Mucosa of rectum (tissue), 2 donors: Measurements from ENCODE around the gene BRD3.

Experiments used
- H3K27ac ChIP-seq, 2 donors: one replicate each; pipeline ENCODE4 v1.7.0; 2013; ENCODE audit warnings: inconsistent platforms in 2 of 2, low read depth in 2 of 2, low read length in 2 of 2
- H3K27me3 ChIP-seq, 2 donors: one replicate each; pipeline ENCODE4 v1.7.0; 2013; ENCODE audit warnings: low read length in 2 of 2; ENCODE audit not compliant: control insufficient read depth in 2 of 2, insufficient read depth in 2 of 2
- H3K36me3 ChIP-seq, 2 donors: one replicate each; pipeline ENCODE4 v1.7.0; 2013; ENCODE audit warnings: low read length in 2 of 2; ENCODE audit not compliant: control insufficient read depth in 2 of 2, insufficient read depth in 2 of 2
- H3K4me1 ChIP-seq, 2 donors: one replicate each; pipeline ENCODE4 v1.7.0; 2013; ENCODE audit warnings: low read length in 2 of 2, mild to moderate bottlenecking in 1 of 2; ENCODE audit not compliant: control insufficient read depth in 2 of 2, insufficient read depth in 2 of 2
- H3K4me3 ChIP-seq, 2 donors: one replicate each; pipeline ENCODE4 v1.7.0; 2013; ENCODE audit warnings: low read length in 2 of 2
- H3K9ac ChIP-seq, 2 donors: one replicate each; pipeline ENCODE4 v1.7.0; 2013; ENCODE audit warnings: low read length in 2 of 2, low read depth in 1 of 2, mild to moderate bottlenecking in 1 of 2
- H3K9me3 ChIP-seq, 2 donors: one replicate each; pipeline ENCODE4 v1.7.0; 2013; ENCODE audit warnings: low read length in 2 of 2; ENCODE audit not compliant: control insufficient read depth in 2 of 2
- donor health status: healthy.
- donor health status: Normal muscosa, but diverticular disease.

The BRD3 gene

GRCh38 chr9:134048582-134048968, 19.3 kb downstream of the BRD3 start:
- no peaks in the 10 kb centered on the region for H3K27me3 ChIP-seq
- H3K4me3 ChIP-seq = no peak overlapping the region
- H3K27ac ChIP-seq = no peak overlapping the region
- peaks cover 42 to 66% of the 10 kb centered on the region in 2 donors for H3K36me3 ChIP-seq
- H3K4me1 ChIP-seq = peaks cover 0 to 2% of the 10 kb centered on the region in 2 donors
- H3K9ac ChIP-seq = no peak overlapping the region
- H3K9me3 ChIP-seq = no peaks in the 10 kb centered on the region

GRCh38 chr9:134047868-134048581, 19.8 kb downstream of the BRD3 start:
- Histone ChIP-seq H3K4me3 (no peak overlapping the region), H3K9ac (no peak overlapping the region), H3K9me3 (no peaks in the 10 kb centered on the region), H3K27ac (no peak overlapping the region), H3K4me1 (peaks cover 0 to 2% of the 10 kb centered on the region in 2 donors), H3K27me3 (no peaks in the 10 kb centered on the region), H3K36me3 (peaks cover 45 to 68% of the 10 kb centered on the region in 2 donors)

GRCh38 chr9:134046894-134047681, 20.7 kb downstream of the BRD3 start:
- Histone ChIP-seq H3K27ac (no peak overlapping the region), H3K27me3 (no peaks in the 10 kb centered on the region), H3K36me3 (peaks cover 42 to 63% of the 10 kb centered on the region in 2 donors), H3K9me3 (no peaks in the 10 kb centered on the region), H3K4me1 (peaks cover 0 to 2% of the 10 kb centered on the region in 2 donors), H3K9ac (no peak overlapping the region), H3K4me3 (no peak overlapping the region)

- Histone ChIP-seq H3K36me3 (peaks cover 46 to 62% of the 10 kb centered on the region in 2 donors), H3K27me3 (no peaks in the 10 kb centered on the region), H3K4me3 (no peak overlapping the region), H3K9me3 (no peaks in the 10 kb centered on the region), H3K9ac (no peak overlapping the region), H3K27ac (no peak overlapping the region), H3K4me1 (peaks cover under 1 to 3% of the 10 kb centered on the region in 2 donors)
Measured at GRCh38 chr9:134045841-134046544, 21.8 kb downstream of the BRD3 start.

GRCh38 chr9:134044944-134045343, 22.9 kb downstream of the BRD3 start:
- no peak overlapping the region for H3K27ac ChIP-seq
- no peak overlapping the region for H3K4me3 ChIP-seq
- peaks cover 40 to 61% of the 10 kb centered on the region in 2 donors for H3K36me3 ChIP-seq
- no peak overlapping the region for H3K9ac ChIP-seq
- H3K9me3 ChIP-seq = no peaks in the 10 kb centered on the region
- peaks cover 3 to 6% of the 10 kb centered on the region in 2 donors for H3K4me1 ChIP-seq
- H3K27me3 ChIP-seq = no peaks in the 10 kb centered on the region

GRCh38 chr9:134043531-134043988, 24.3 kb downstream of the BRD3 start:
- no peak overlapping the region for H3K27ac ChIP-seq
- no peaks in the 10 kb centered on the region for H3K27me3 ChIP-seq
- no peak overlapping the region for H3K4me3 ChIP-seq
- no peak overlapping the region for H3K9ac ChIP-seq
- H3K36me3 ChIP-seq = peaks cover 40 to 61% of the 10 kb centered on the region in 2 donors
- peaks cover 3 to 5% of the 10 kb centered on the region in 2 donors for H3K4me1 ChIP-seq
- no peaks in the 10 kb centered on the region for H3K9me3 ChIP-seq

- Histone ChIP-seq H3K36me3 (peaks cover 28 to 48% of the 10 kb centered on the region in 2 donors), H3K27ac (no peak overlapping the region), H3K9me3 (no peaks in the 10 kb centered on the region), H3K9ac (no peak overlapping the region), H3K27me3 (no peaks in the 10 kb centered on the region), H3K4me3 (no peak overlapping the region), H3K4me1 (peaks cover 3 to 5% of the 10 kb centered on the region in 2 donors)
Measured at GRCh38 chr9:134041649-134041962, 26.2 kb downstream of the BRD3 start.

GRCh38 chr9:134040781-134041648, 26.8 kb downstream of the BRD3 start:
- H3K9ac ChIP-seq = no peak overlapping the region

GRCh38 chr9:134040176-134040565, 27.7 kb downstream of the BRD3 start:
- peaks cover 3 to 5% of the 10 kb centered on the region in 2 donors for H3K4me1 ChIP-seq
- H3K9me3 ChIP-seq = no peaks in the 10 kb centered on the region
- H3K9ac ChIP-seq = no peak overlapping the region
- H3K27me3 ChIP-seq = no peaks in the 10 kb centered on the region
- no peak overlapping the region for H3K27ac ChIP-seq
- peaks cover 27 to 52% of the 10 kb centered on the region in 2 donors for H3K36me3 ChIP-seq
- no peak overlapping the region for H3K4me3 ChIP-seq

More at GRCh38 chr9:134040781-134041648, 26.8 kb downstream of the BRD3 start:
- H3K27ac ChIP-seq = no peak overlapping the region
- H3K4me1 ChIP-seq = peaks cover 3 to 5% of the 10 kb centered on the region in 2 donors
- no peak overlapping the region for H3K4me3 ChIP-seq
- H3K27me3 ChIP-seq = no peaks in the 10 kb centered on the region
- no peaks in the 10 kb centered on the region for H3K9me3 ChIP-seq
- H3K36me3 ChIP-seq = peaks cover 28 to 52% of the 10 kb centered on the region in 2 donors
